CD8-positive, alpha-beta memory T cell (primary cell): ENCODE measurements around the gene PPP1R3D. TPM values are rescaled to one million over a fixed set of nuclear protein-coding genes. Genes with fewer than 3 reads are reported as not detected.

Source experiments
- CTCF ChIA-PET: fragments of 350-600 bp; sonication (Branson Sonifier 250); formaldehyde crosslinking; loops from one replicate; lab custom pipeline; 2021; ENCODE audit warnings: antibody characterized with exemption; lab: Charles Lee
- POLR2A ChIA-PET: fragments of 350-600 bp; sonication (Branson Sonifier 250); formaldehyde crosslinking; loops from one replicate; lab custom pipeline; 2021; ENCODE audit warnings: antibody characterized with exemption; lab: Charles Lee
- DNase-seq, 5 donors: peaks; one replicate each; pipeline versions ENCODE4 v3.0.0 to v3.0.0-alpha.2; 2020 to 2022; ENCODE audit warnings: mixed read lengths in 1 of 5
- H3K27ac ChIP-seq: one replicate; pipeline ENCODE4 v1.7.0; 2013; ENCODE audit warnings: low read depth, mild to moderate bottlenecking, low read length, moderate library complexity
- H3K27me3 ChIP-seq: 2 replicates; pipeline ENCODE4 v1.7.0; 2013; ENCODE audit warnings: low read length, mild to moderate bottlenecking; ENCODE audit not compliant: insufficient read depth, poor library complexity, severe bottlenecking
- H3K36me3 ChIP-seq: 2 replicates; pipeline ENCODE4 v1.7.0; 2013; ENCODE audit warnings: mild to moderate bottlenecking, low read length, moderate library complexity; ENCODE audit not compliant: insufficient read depth
- H3K4me1 ChIP-seq: 2 replicates; pipeline ENCODE4 v1.7.0; 2013; ENCODE audit warnings: mild to moderate bottlenecking, low read length, moderate library complexity; ENCODE audit not compliant: insufficient read depth
- H3K4me3 ChIP-seq: 2 replicates; pipeline ENCODE4 v1.7.0; 2013; ENCODE audit warnings: mild to moderate bottlenecking, low read length
- H3K9me3 ChIP-seq: 2 replicates; pipeline ENCODE4 v1.7.0; 2013; ENCODE audit warnings: mild to moderate bottlenecking, low read length
- H3K27ac Mint-ChIP-seq, 8 donors: one replicate each; pipeline ENCODE4 v1.8.0; 2020 to 2021; ENCODE audit warnings: mixed read lengths in 8 of 8, mild to moderate bottlenecking in 6 of 8, inconsistent platforms in 3 of 8, moderate library complexity in 3 of 8
- H3K27me3 Mint-ChIP-seq, 2 donors: one replicate each; pipeline ENCODE4 v1.8.0; 2020 to 2021; ENCODE audit warnings: mixed read lengths in 2 of 2, mild to moderate bottlenecking in 1 of 2, moderate library complexity in 1 of 2
- H3K36me3 Mint-ChIP-seq, 3 donors: one replicate each; pipeline ENCODE4 v1.8.0; 2020 to 2021; ENCODE audit warnings: mixed read lengths in 3 of 3, inconsistent platforms in 1 of 3, mild to moderate bottlenecking in 1 of 3
- H3K4me1 Mint-ChIP-seq, 3 donors: one replicate each; pipeline ENCODE4 v1.8.0; 2020 to 2021; ENCODE audit warnings: mixed read lengths in 3 of 3, inconsistent platforms in 1 of 3, mild to moderate bottlenecking in 1 of 3
- H3K4me3 Mint-ChIP-seq, 7 donors: one replicate each; pipeline ENCODE4 v1.8.0; 2020 to 2021; ENCODE audit warnings: mixed read lengths in 7 of 7, mild to moderate bottlenecking in 6 of 7, moderate library complexity in 4 of 7, inconsistent platforms in 2 of 7
- H3K9me3 Mint-ChIP-seq, 5 donors: one replicate each; pipeline ENCODE4 v1.8.0; 2020 to 2022; ENCODE audit warnings: mixed read lengths in 5 of 5, mild to moderate bottlenecking in 3 of 5, moderate library complexity in 2 of 5, inconsistent platforms in 1 of 5
- polyA plus RNA-seq: library from polyadenylated mRNA; unstranded; fragments of 300-500 nt; fragmentation: Illumina TruSeq; gene quantifications from one replicate; pipeline ENCODE4 v1.2.3, GENCODE V29; 2021
- total RNA-seq, 2 experiments: library from RNA; stranded (reverse); gene quantifications; one replicate each; pipeline ENCODE4 v1.2.3, GENCODE V29; 2021

Gene PPP1R3D
- total and polyA plus RNA-seq, 3 experiments from 2014 or later = 3.3 to 6.7 (median 6.7) TPM

GRCh38 chr20:59976156-59976782, 36.2 kb upstream of the PPP1R3D start:
- H3K36me3 Mint-ChIP-seq = peaks cover 0 to 8% (median 7%) of the 10 kb centered on the region in 3 donors
- Histone ChIP-seq H3K27ac (no peak overlapping the region), H3K9me3 (no peaks in the 10 kb centered on the region), H3K27me3 (no peaks in the 10 kb centered on the region), H3K36me3 (no peaks in the 10 kb centered on the region), H3K4me3 (no peak overlapping the region), H3K4me1 (no peaks in the 10 kb centered on the region)
- DNase-seq = no peak
- H3K9me3 Mint-ChIP-seq = no peaks in the 10 kb centered on the region
- CTCF ChIA-PET = no interaction called here
- no peaks in the 10 kb centered on the region for H3K27me3 Mint-ChIP-seq
- peak overlapping the region in 1 of 8 donors; percentile 96 for H3K27ac Mint-ChIP-seq
- POLR2A ChIA-PET = no interaction called here
- no peak overlapping the region for H3K4me3 Mint-ChIP-seq
- no peaks in the 10 kb centered on the region for H3K4me1 Mint-ChIP-seq

GRCh38 chr20:59972037-59972801, 32.1 kb upstream of the PPP1R3D start:
- CTCF ChIA-PET = no interaction called here
- H3K36me3 Mint-ChIP-seq = peaks cover 0 to 8% (median 7%) of the 10 kb centered on the region in 3 donors
- no peaks in the 10 kb centered on the region for H3K36me3 ChIP-seq

GRCh38 chr20:59971428-59971827, 31.3 kb upstream of the PPP1R3D start:
- Histone ChIP-seq H3K27ac (no peak overlapping the region), H3K36me3 (no peaks in the 10 kb centered on the region), H3K4me1 (no peaks in the 10 kb centered on the region), H3K27me3 (no peaks in the 10 kb centered on the region), H3K4me3 (no peak overlapping the region), H3K9me3 (no peaks in the 10 kb centered on the region)
- no peaks in the 10 kb centered on the region for H3K4me1 Mint-ChIP-seq
- ChIA-PET POLR2A (no interaction called here), CTCF (no interaction called here)
- H3K36me3 Mint-ChIP-seq = peaks cover 0 to 7% (median 7%) of the 10 kb centered on the region in 3 donors
- no peak for DNase-seq
- peak overlapping the region in 1 of 8 donors; percentile 50 for H3K27ac Mint-ChIP-seq
- no peak overlapping the region for H3K4me3 Mint-ChIP-seq
- H3K9me3 Mint-ChIP-seq = no peaks in the 10 kb centered on the region
- H3K27me3 Mint-ChIP-seq = no peaks in the 10 kb centered on the region

More at GRCh38 chr20:59972037-59972801, 32.1 kb upstream of the PPP1R3D start:
- H3K4me3 ChIP-seq = no peak overlapping the region
- no peak for DNase-seq
- POLR2A ChIA-PET = no interaction called here
- H3K9me3 ChIP-seq = no peaks in the 10 kb centered on the region
- H3K27me3 Mint-ChIP-seq = no peaks in the 10 kb centered on the region
- no peaks in the 10 kb centered on the region for H3K4me1 ChIP-seq
- H3K9me3 Mint-ChIP-seq = no peaks in the 10 kb centered on the region
- no peaks in the 10 kb centered on the region for H3K27me3 ChIP-seq
- H3K27ac Mint-ChIP-seq = no peak overlapping the region
- no peak overlapping the region for H3K4me3 Mint-ChIP-seq
- no peaks in the 10 kb centered on the region for H3K4me1 Mint-ChIP-seq
- H3K27ac ChIP-seq = no peak overlapping the region

- Mint-ChIP-seq H3K4me1 (no peaks in the 10 kb centered on the region), H3K27me3 (no peaks in the 10 kb centered on the region), H3K27ac (no peak overlapping the region), H3K36me3 (peaks cover 0 to 2% (median 0%) of the 10 kb centered on the region in 3 donors), H3K9me3 (no peaks in the 10 kb centered on the region), H3K4me3 (no peak overlapping the region)
- Histone ChIP-seq H3K4me3 (no peak overlapping the region), H3K4me1 (no peaks in the 10 kb centered on the region), H3K27me3 (no peaks in the 10 kb centered on the region), H3K9me3 (no peaks in the 10 kb centered on the region), H3K36me3 (no peaks in the 10 kb centered on the region), H3K27ac (no peak overlapping the region)
- no peak for DNase-seq
- POLR2A ChIA-PET = no interaction called here
- CTCF ChIA-PET = no interaction called here
Measured at GRCh38 chr20:59966428-59966827, 26.3 kb upstream of the PPP1R3D start.

- CTCF ChIA-PET = no interaction called here
- Histone ChIP-seq H3K9me3 (no peaks in the 10 kb centered on the region), H3K36me3 (no peaks in the 10 kb centered on the region), H3K27me3 (no peaks in the 10 kb centered on the region), H3K27ac (no peak overlapping the region), H3K4me3 (no peak overlapping the region), H3K4me1 (no peaks in the 10 kb centered on the region)
- POLR2A ChIA-PET = no interaction called here
- Mint-ChIP-seq H3K27me3 (no peaks in the 10 kb centered on the region), H3K36me3 (peaks cover 0 to 12% (median 2%) of the 10 kb centered on the region in 3 donors), H3K27ac (no peak overlapping the region), H3K9me3 (no peaks in the 10 kb centered on the region), H3K4me1 (no peaks in the 10 kb centered on the region), H3K4me3 (no peak overlapping the region)
- no peak for DNase-seq
Measured at GRCh38 chr20:59962155-59962554, 22.1 kb upstream of the PPP1R3D start.

- no peaks in the 10 kb centered on the region for H3K4me1 ChIP-seq
- Mint-ChIP-seq H3K4me3 (no peak overlapping the region), H3K9me3 (no peaks in the 10 kb centered on the region), H3K36me3 (peaks cover 0 to 12% (median 2%) of the 10 kb centered on the region in 3 donors), H3K27me3 (no peaks in the 10 kb centered on the region), H3K4me1 (no peaks in the 10 kb centered on the region), H3K27ac (no peak overlapping the region)
- no peaks in the 10 kb centered on the region for H3K27me3 ChIP-seq
- H3K27ac ChIP-seq = no peak overlapping the region
- H3K9me3 ChIP-seq = no peaks in the 10 kb centered on the region
- no peaks in the 10 kb centered on the region for H3K36me3 ChIP-seq
- no peak overlapping the region for H3K4me3 ChIP-seq
- POLR2A ChIA-PET = no interaction called here
- DNase-seq = no peak
- CTCF ChIA-PET = no interaction called here
Measured at GRCh38 chr20:59961423-59961822, 21.3 kb upstream of the PPP1R3D start.

GRCh38 chr20:59958626-59959025, 18.5 kb upstream of the PPP1R3D start:
- H3K9me3 Mint-ChIP-seq = no peaks in the 10 kb centered on the region
- no peaks in the 10 kb centered on the region for H3K4me1 ChIP-seq
- DNase-seq = no peak
- H3K4me3 Mint-ChIP-seq = no peak overlapping the region
- H3K4me3 ChIP-seq = no peak overlapping the region
- no peaks in the 10 kb centered on the region for H3K9me3 ChIP-seq
- no peaks in the 10 kb centered on the region for H3K4me1 Mint-ChIP-seq
- ChIA-PET POLR2A (no interaction called here), CTCF (interaction anchor here (1.2 kb wide), 1 partner anchor 18 kb away, joined by 3 read pairs; the partner anchor contains the start of genes FAM217B and PPP1R3D)
- peaks cover 0 to 12% (median 2%) of the 10 kb centered on the region in 3 donors for H3K36me3 Mint-ChIP-seq
- H3K36me3 ChIP-seq = no peaks in the 10 kb centered on the region
- H3K27me3 ChIP-seq = no peaks in the 10 kb centered on the region
- no peak overlapping the region for H3K27ac Mint-ChIP-seq
- no peak overlapping the region for H3K27ac ChIP-seq
- no peaks in the 10 kb centered on the region for H3K27me3 Mint-ChIP-seq

- H3K36me3 Mint-ChIP-seq = peaks cover 0 to 12% (median 2%) of the 10 kb centered on the region in 3 donors
- POLR2A ChIA-PET = no interaction called here
- no peak within 1 kb of the TSS for H3K4me3 Mint-ChIP-seq
- Histone ChIP-seq H3K27me3 (no peaks in the 10 kb centered on the region), H3K4me3 (no peak within 1 kb of the TSS), H3K36me3 (no peaks in the 10 kb centered on the region), H3K27ac (no peak within 1 kb of the TSS), H3K9me3 (no peaks in the 10 kb centered on the region), H3K4me1 (no peaks in the 10 kb centered on the region)
- H3K9me3 Mint-ChIP-seq = no peaks in the 10 kb centered on the region
- DNase-seq = no peak
- no peak within 1 kb of the TSS for H3K27ac Mint-ChIP-seq
- no peaks in the 10 kb centered on the region for H3K4me1 Mint-ChIP-seq
- no peaks in the 10 kb centered on the region for H3K27me3 Mint-ChIP-seq
- CTCF ChIA-PET = interaction anchor here (1.2 kb wide), 1 partner anchor 18 kb away, joined by 3 read pairs; the partner anchor contains the start of genes FAM217B and PPP1R3D
Measured at GRCh38 chr20:59958123-59958522, 18.0 kb upstream of the PPP1R3D start, which contains the start of gene CDH26. CDH26 (plus strand) TSS chr20:59958423; CDS start chr20:59958727, 304 bp downstream.
